ENCODE data around the gene CEACAM20.

CEACAM20 gene

DNA sequence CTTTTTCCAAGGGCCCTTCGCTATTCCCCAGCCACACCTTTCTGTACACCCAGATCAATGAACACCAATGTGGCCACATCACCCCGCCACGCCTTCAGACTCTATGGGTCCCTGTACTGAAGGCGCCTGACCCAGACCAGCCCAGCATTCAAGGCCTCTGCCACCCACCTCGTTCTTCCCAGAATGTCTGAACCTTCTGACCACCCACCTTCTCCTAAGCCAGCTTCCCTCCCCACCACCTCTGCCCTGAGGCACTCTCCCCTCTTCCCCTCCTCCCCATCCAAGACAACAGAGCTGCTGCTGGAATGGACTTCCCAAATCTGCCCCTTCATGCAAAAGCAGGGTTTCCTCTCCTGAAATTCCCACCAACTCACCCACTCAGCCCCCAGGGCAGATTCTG is 3.3 kb upstream of the CEACAM20 start:
- H4K20me1 ChIP-seq (ENCODE audit: insufficient read depth, low read length) = no peaks in the 10 kb centered on the region
- no peaks in the 10 kb centered on the region for H3K4me1 ChIP-seq (ENCODE audit: insufficient read depth, low read length)
- no peak overlapping the region for H3K4me2 ChIP-seq (ENCODE audit: insufficient read depth, low read length)
- no peak overlapping the region for H2AFZ ChIP-seq (ENCODE audit: low read depth, low read length)
- H3K27me3 ChIP-seq (ENCODE audit: insufficient read depth, low read length, poor library complexity) = no peaks in the 10 kb centered on the region
- H3K79me2 ChIP-seq (ENCODE audit: insufficient read depth, low read length) = no peaks in the 10 kb centered on the region
- TF ChIP-seq EZH2 (IDR thresholded peaks at IDR 0.05; ENCODE audit: borderline replicate concordance, low read depth, low read length, severe bottlenecking) = no peak
- TF ChIP-seq, protein P1, sequence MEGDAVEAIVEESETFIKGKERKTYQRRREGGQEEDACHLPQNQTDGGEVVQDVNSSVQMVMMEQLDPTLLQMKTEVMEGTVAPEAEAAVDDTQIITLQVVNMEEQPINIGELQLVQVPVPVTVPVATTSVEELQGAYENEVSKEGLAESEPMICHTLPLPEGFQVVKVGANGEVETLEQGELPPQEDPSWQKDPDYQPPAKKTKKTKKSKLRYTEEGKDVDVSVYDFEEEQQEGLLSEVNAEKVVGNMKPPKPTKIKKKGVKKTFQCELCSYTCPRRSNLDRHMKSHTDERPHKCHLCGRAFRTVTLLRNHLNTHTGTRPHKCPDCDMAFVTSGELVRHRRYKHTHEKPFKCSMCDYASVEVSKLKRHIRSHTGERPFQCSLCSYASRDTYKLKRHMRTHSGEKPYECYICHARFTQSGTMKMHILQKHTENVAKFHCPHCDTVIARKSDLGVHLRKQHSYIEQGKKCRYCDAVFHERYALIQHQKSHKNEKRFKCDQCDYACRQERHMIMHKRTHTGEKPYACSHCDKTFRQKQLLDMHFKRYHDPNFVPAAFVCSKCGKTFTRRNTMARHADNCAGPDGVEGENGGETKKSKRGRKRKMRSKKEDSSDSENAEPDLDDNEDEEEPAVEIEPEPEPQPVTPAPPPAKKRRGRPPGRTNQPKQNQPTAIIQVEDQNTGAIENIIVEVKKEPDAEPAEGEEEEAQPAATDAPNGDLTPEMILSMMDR (IDR thresholded peaks at IDR 0.05; ENCODE audit: borderline replicate concordance, extremely low read depth, low read length, poor library complexity, severe bottlenecking) = no peak
- H3K9ac ChIP-seq (ENCODE audit: low read depth, low read length) = no peak overlapping the region
- ATAC-seq (ENCODE audit: insufficient read depth, low read depth) (no peak), DNase-seq (no peak)
- H3K27ac ChIP-seq (ENCODE audit: low read length) = no peak overlapping the region
- peaks cover 3% of the 10 kb centered on the region for H3K9me3 ChIP-seq (ENCODE audit: insufficient read depth, low read length, severe bottlenecking)
- H3K36me3 ChIP-seq (ENCODE audit: insufficient read depth, low read length) = no peaks in the 10 kb centered on the region
- H3K4me3 ChIP-seq (ENCODE audit: low read depth in 1 of 2, low read length in 2 of 2) = no peak overlapping the region

DNA sequence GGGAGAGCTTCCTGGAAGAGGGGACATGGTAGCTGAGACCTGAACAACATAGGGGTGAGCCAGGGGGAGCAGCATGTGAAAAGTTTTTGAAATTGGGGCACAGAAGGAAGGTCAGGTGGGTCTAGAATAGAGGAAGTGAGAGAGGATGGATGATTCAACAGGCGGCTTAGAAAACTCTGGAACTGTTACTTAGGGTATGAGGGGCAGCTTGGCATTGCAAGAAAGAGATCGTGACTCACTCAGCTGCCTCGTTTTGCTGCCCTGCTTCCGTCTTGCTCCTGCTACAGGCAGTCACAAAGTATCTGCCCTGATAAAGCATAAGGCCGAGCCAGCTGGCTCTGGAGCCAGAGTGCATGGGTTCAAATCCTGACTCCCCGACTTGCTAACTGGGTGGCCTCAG is 1.3 kb upstream of the CEACAM20 start:
- Histone ChIP-seq H3K27ac (ENCODE audit: low read length) (no peak overlapping the region), H2AFZ (ENCODE audit: low read depth, low read length) (no peak overlapping the region), H3K4me3 (ENCODE audit: low read depth in 1 of 2, low read length in 2 of 2) (no peak overlapping the region), H3K79me2 (ENCODE audit: insufficient read depth, low read length) (no peaks in the 10 kb centered on the region), H3K4me2 (ENCODE audit: insufficient read depth, low read length) (no peak overlapping the region), H3K4me1 (ENCODE audit: insufficient read depth, low read length) (no peaks in the 10 kb centered on the region), H4K20me1 (ENCODE audit: insufficient read depth, low read length) (no peaks in the 10 kb centered on the region), H3K27me3 (ENCODE audit: insufficient read depth, low read length, poor library complexity) (no peaks in the 10 kb centered on the region), H3K36me3 (ENCODE audit: insufficient read depth, low read length) (no peaks in the 10 kb centered on the region), H3K9me3 (ENCODE audit: insufficient read depth, low read length, severe bottlenecking) (no peaks in the 10 kb centered on the region), H3K9ac (ENCODE audit: low read depth, low read length) (no peak overlapping the region)
- ATAC-seq (ENCODE audit: insufficient read depth, low read depth) (no peak), DNase-seq (no peak)
- TF ChIP-seq EZH2 (IDR thresholded peaks at IDR 0.05; ENCODE audit: borderline replicate concordance, low read depth, low read length, severe bottlenecking) = no peak
- TF ChIP-seq, protein P1 (IDR thresholded peaks at IDR 0.05; ENCODE audit: borderline replicate concordance, extremely low read depth, low read length, poor library complexity, severe bottlenecking) = no peak

DNA sequence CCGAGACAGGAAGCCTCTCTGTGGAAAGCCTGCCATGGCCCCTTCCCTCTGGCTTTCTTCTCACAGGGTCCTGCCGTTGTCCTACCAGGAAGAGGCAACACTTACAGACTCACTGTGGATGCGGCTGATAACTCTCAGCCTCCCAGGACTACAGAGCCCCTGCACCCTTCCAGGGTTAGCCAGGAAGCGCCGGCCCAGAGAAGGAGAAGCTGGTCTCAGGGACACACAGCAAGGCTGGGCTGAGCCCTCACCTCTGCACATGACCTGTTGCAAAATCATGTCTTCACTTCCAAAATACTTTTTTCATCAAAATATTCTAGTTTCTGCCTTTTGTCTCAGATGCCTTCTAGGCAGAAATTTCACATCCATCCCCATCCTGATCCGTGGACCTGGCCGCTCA is 1.9 kb downstream of the CEACAM20 start:
- no peak overlapping the region for H3K9ac ChIP-seq (ENCODE audit: low read depth, low read length)
- H3K4me3 ChIP-seq (ENCODE audit: low read depth in 1 of 2, low read length in 2 of 2) = no peak overlapping the region
- no peaks in the 10 kb centered on the region for H3K79me2 ChIP-seq (ENCODE audit: insufficient read depth, low read length)
- no peaks in the 10 kb centered on the region for H3K9me3 ChIP-seq (ENCODE audit: insufficient read depth, low read length, severe bottlenecking)
- ATAC-seq (ENCODE audit: insufficient read depth, low read depth) (no peak), DNase-seq (no peak)
- no peak for TF ChIP-seq EZH2 (IDR thresholded peaks at IDR 0.05; ENCODE audit: borderline replicate concordance, low read depth, low read length, severe bottlenecking)
- TF ChIP-seq, protein P1 (IDR thresholded peaks at IDR 0.05; ENCODE audit: borderline replicate concordance, extremely low read depth, low read length, poor library complexity, severe bottlenecking) = no peak
- no peak overlapping the region for H3K4me2 ChIP-seq (ENCODE audit: insufficient read depth, low read length)
- H3K27me3 ChIP-seq (ENCODE audit: insufficient read depth, low read length, poor library complexity) = no peaks in the 10 kb centered on the region
- H3K4me1 ChIP-seq (ENCODE audit: insufficient read depth, low read length) = no peaks in the 10 kb centered on the region
- H2AFZ ChIP-seq (ENCODE audit: low read depth, low read length) = no peak overlapping the region
- no peaks in the 10 kb centered on the region for H3K36me3 ChIP-seq (ENCODE audit: insufficient read depth, low read length)
- no peak overlapping the region for H3K27ac ChIP-seq (ENCODE audit: low read length)
- no peaks in the 10 kb centered on the region for H4K20me1 ChIP-seq (ENCODE audit: insufficient read depth, low read length)

Measured in DND-41 (cell line).